Sigmoid colon (tissue), 7 donors: ENCODE data around the gene IL1R1. TPM values are rescaled to one million over a fixed set of nuclear protein-coding genes. Genes with fewer than 3 reads are reported as not detected.

ENCODE experiments used
- DNase-seq: peaks from one replicate; pipeline ENCODE4 v3.0.0-alpha.2; 2019
- H3K27ac ChIP-seq, 4 donors: fragments of 200-600 bp; sonication (generic); one replicate each; pipeline ENCODE4 v1.5.1; 2016 to 2019; ENCODE audit warnings: mild to moderate bottlenecking in 1 of 4
- H3K27me3 ChIP-seq, 3 donors: fragments of 200-600 bp; sonication (generic); one replicate each; pipeline ENCODE4 v1.5.1; 2019; ENCODE audit warnings: mild to moderate bottlenecking in 1 of 3
- H3K36me3 ChIP-seq, 4 donors: fragments of 200-600 bp; sonication (generic); one replicate each; pipeline ENCODE4 v1.5.1; 2016 to 2019
- H3K4me1 ChIP-seq, 4 donors: fragments of 200-600 bp; sonication (generic); one replicate each; pipeline ENCODE4 v1.5.1; 2017 to 2019
- H3K4me3 ChIP-seq, 4 donors: fragments of 200-600 bp; sonication (generic); one replicate each; pipeline ENCODE4 v1.5.1; 2017 to 2019; ENCODE audit warnings: mild to moderate bottlenecking in 2 of 4, moderate library complexity in 1 of 4
- H3K9me3 ChIP-seq, 4 donors: fragments of 200-600 bp in 3 of 4; sonication (generic) in 3 of 4; one replicate each; pipeline versions ENCODE4 v1.5.1 to v1.6.1; 2013 to 2019
- EP300 ChIP-seq, 4 donors: sonication (generic); formaldehyde crosslinking; IDR thresholded peaks; one replicate each; pipeline ENCODE4 v1.6.1; 2017; ENCODE audit warnings: antibody characterized with exemption in 4 of 4
- POLR2A ChIP-seq, 2 donors: fragments of 450-650 bp; IDR thresholded peaks; one replicate each; pipeline ENCODE4 v1.6.1; 2016; ENCODE audit warnings: antibody characterized with exemption in 2 of 2, mild to moderate bottlenecking in 2 of 2, moderate library complexity in 2 of 2
- POLR2AphosphoS5 ChIP-seq, 4 donors: sonication (generic); formaldehyde crosslinking; IDR thresholded peaks; one replicate each; pipeline ENCODE4 v1.6.1; 2017; ENCODE audit warnings: antibody characterized with exemption in 4 of 4
- WGBS, 2 donors: extraction: QIAGEN DNeasy Blood & Tissue Kit; methylation state at CpG; one replicate each; pipeline ENCODE4 v1.1.7; 2013; 5-methylcytosine and 5-hydroxymethylcytosine counted together
- intact Hi-C: fragments of 100-400 bp; cut with DNase I; formaldehyde crosslinking; loops from one replicate; pipeline ENCODE4 v1.15.1; 2023
- polyA plus RNA-seq, 3 donors: library from polyadenylated mRNA; stranded (reverse); fragments of 200-250 nt; gene quantifications; one replicate each; pipeline ENCODE4 v1.2.3, GENCODE V29; 2013
- total RNA-seq, 4 donors: library from RNA; depleted of rRNA; stranded (reverse); fragments of >200 nt; gene quantifications; one replicate each; pipeline ENCODE4 v1.1.0, GENCODE V29; 2016
- TF ChIP-seq, protein P1 (sequence below), 4 experiments: fragments of 450-650 bp in 3 of 4; fragments of 200-600 bp in 1 of 4; IDR thresholded peaks; one replicate each; pipeline ENCODE4 v1.5.1; 2016 to 2019; ENCODE audit warnings: antibody characterized with exemption in 4 of 4, mild to moderate bottlenecking in 3 of 4, moderate library complexity in 2 of 4
- donor health status: healthy with polysubstance abuse.
- donor health status: Bipolar disorder and iron deficiency.
- donor health status: healthy.

IL1R1 gene
- total and polyA plus RNA-seq, 7 donors, result 14.6 to 144 (median 43.2) TPM

DNA sequence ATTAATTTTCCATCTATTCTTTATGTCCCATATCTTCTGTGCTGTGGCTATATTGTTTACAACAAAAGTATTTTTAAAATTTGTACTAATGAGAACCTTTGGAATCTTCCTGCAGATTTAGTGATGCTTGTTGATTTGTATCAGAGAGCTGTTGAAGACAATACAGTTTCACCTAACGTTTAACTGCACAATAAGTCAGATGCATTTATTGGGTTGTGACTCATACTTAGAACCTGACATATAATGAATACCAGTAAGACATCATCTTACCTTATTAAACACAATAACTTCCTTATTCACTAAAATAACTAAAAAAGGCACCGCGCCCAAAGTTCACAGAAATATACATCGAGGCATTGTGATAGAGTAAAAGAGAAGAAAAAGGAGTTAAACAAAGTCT lies 43.8 kb upstream of the IL1R1 start:
- TF ChIP-seq EP300 (IDR thresholded peaks at IDR 0.05) (no peak), POLR2AphosphoS5 (IDR thresholded peaks at IDR 0.05) (no peak), POLR2A (IDR thresholded peaks at IDR 0.05) (no peak)
- TF ChIP-seq, protein P1, sequence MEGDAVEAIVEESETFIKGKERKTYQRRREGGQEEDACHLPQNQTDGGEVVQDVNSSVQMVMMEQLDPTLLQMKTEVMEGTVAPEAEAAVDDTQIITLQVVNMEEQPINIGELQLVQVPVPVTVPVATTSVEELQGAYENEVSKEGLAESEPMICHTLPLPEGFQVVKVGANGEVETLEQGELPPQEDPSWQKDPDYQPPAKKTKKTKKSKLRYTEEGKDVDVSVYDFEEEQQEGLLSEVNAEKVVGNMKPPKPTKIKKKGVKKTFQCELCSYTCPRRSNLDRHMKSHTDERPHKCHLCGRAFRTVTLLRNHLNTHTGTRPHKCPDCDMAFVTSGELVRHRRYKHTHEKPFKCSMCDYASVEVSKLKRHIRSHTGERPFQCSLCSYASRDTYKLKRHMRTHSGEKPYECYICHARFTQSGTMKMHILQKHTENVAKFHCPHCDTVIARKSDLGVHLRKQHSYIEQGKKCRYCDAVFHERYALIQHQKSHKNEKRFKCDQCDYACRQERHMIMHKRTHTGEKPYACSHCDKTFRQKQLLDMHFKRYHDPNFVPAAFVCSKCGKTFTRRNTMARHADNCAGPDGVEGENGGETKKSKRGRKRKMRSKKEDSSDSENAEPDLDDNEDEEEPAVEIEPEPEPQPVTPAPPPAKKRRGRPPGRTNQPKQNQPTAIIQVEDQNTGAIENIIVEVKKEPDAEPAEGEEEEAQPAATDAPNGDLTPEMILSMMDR (IDR thresholded peaks at IDR 0.05), result no peak
- Histone ChIP-seq H3K36me3 (no peaks in the 10 kb centered on the region), H3K9me3 (no peaks in the 10 kb centered on the region), H3K27me3 (no peaks in the 10 kb centered on the region), H3K4me1 (peaks cover 0 to 26% (median 2%) of the 10 kb centered on the region in 4 donors), H3K4me3 (no peak overlapping the region), H3K27ac (no peak overlapping the region)
- no peak for DNase-seq
- WGBS, 2 donors, result 53 to 80% methylated on average over 4 of the region's 4 CpGs
- intact Hi-C loops, result no loop called here

DNA sequence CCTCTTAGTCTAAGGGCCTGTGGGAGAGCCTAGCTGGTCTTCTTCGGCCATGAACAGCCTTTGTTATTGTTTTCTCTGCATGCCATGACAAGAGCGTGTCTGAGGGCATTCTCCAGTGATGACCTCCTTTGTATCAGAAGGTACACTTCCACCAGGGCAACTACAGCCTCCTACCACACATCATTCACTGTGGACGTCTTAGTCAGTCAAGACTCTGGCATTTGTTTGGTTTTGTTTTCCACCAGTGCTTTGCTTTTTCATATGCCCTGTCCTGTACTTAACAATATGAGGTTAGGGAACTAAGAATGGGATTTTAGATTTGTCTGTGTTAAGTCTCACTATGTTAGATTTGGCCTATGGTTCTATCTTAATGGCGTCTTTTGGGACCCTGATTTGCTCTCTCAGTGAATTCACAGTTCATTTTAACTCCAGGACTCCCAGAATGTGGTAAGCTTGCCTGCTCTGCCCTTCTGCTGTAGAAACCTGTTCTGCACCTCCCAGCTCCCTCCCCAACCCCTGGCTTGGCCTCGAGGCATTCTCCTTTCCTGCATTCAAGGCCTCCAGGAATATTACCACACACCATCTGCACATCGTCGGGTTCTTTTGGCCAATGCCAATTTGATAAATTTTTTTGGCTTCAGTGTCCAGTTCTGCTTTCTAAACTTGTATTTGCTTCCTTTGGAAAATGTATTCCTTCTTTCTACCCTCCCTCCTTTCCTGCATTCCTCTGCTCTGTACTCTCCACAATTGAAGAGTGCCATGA lies 42.8 kb upstream of the IL1R1 start:
- no peak for DNase-seq
- Histone ChIP-seq H3K27me3 (no peaks in the 10 kb centered on the region), H3K9me3 (no peaks in the 10 kb centered on the region), H3K36me3 (no peaks in the 10 kb centered on the region), H3K4me3 (no peak overlapping the region), H3K4me1 (peaks cover 0 to 32% (median 7%) of the 10 kb centered on the region in 4 donors), H3K27ac (peak overlapping the region in 1 of 4 donors; percentile 54)
- intact Hi-C loops, result loop anchor here (5.0 kb wide), 1 partner anchor 72 kb away; no protein-coding TSS in a partner anchor
- WGBS, 2 donors, result 80 to 85% methylated on average over 7 of the region's 7 CpGs
- peak in 1 of 4 donors; percentile 14 for TF ChIP-seq EP300 (IDR thresholded peaks at IDR 0.05)
- peak in 2 of 4 donors; percentile 39 to 45 for TF ChIP-seq POLR2AphosphoS5 (IDR thresholded peaks at IDR 0.05)
- TF ChIP-seq POLR2A (IDR thresholded peaks at IDR 0.05), result no peak

DNA sequence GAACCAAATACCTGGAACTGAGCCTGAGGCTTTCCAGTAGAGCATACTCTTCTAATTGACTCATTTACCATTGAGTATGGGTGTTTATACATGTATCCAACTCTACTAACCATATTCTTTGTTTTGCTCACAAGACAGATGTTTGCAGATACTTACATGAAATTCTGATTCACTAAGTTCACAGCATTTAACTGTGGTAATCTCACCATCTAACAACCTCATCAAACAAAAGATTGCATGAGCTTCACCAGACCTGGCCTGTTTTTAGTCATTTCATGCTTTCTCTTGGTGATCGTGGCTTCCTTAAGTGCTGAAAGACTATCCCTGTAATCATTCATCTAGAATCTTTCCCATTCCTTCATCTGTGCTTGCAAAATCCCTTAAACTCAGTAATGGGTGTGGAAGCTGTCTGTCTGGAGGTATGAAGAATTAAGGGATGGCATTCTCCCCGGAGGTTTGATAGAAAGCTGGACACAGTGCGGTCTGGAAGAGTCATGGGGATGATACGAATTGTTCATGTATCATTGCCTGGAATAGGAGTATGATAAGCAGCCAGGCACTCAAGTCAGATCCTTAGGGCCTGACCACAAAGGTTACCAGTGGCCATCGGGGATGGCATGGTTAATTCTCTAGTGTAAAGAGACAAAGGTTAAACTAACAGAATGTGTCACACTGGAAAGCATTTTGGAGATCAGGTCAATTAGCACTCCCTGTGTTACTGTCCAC lies 42.0 kb upstream of the IL1R1 start:
- Histone ChIP-seq H3K36me3 (no peaks in the 10 kb centered on the region), H3K9me3 (no peaks in the 10 kb centered on the region), H3K4me1 (peaks cover 0 to 40% (median 15%) of the 10 kb centered on the region in 4 donors), H3K4me3 (no peak overlapping the region), H3K27ac (peak overlapping the region in 1 of 4 donors; percentile 54), H3K27me3 (no peaks in the 10 kb centered on the region)
- TF ChIP-seq, protein P1 (IDR thresholded peaks at IDR 0.05), result no peak
- TF ChIP-seq POLR2AphosphoS5 (IDR thresholded peaks at IDR 0.05) (peak in 3 of 4 donors; percentile 40 to 79 (median 66)), POLR2A (IDR thresholded peaks at IDR 0.05) (no peak), EP300 (IDR thresholded peaks at IDR 0.05) (no peak)
- 64 to 73% methylated on average over 5 of the region's 5 CpGs for WGBS, 2 donors
- intact Hi-C loops, result loop anchor here (5.0 kb wide), 1 partner anchor 73 kb away; no protein-coding TSS in a partner anchor
- no peak for DNase-seq

DNA sequence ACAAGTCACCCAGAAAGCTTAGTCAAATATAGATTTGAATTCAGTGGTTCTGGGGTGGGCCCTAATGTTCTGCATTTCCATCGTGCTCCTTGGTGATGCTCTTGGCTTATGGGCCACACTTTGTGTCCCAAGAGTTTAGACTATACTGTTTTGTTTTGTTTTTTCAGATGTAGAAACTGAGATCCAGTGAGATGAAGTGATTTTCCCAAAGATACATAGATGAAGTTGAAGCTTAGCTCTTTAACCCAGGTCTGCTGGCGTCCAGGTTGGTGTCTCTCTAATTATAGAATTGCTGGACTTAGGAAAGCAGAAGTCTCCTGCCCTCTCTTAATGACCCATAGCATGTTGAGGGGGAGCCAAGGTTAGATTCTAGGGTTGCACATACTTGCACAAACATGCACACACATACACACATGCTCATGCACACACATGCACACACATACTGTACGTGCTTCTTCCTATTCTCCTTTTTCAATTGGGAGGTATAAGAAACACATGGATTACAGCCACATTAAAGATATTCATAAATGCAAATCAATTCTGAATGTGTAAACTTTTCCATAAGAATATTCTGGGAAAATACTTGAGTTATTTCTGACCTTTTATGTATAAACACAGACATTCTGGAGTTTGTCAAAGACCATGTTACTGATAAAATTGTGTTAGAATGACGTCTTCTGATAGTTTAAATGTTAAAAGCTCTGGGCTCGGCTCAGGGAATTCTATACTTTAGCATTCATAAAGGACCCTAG lies 41.3 kb upstream of the IL1R1 start:
- 69 to 80% methylated on average over 5 of the region's 5 CpGs for WGBS, 2 donors
- H3K9me3 ChIP-seq, result no peaks in the 10 kb centered on the region
- DNase-seq, result no peak
- TF ChIP-seq, protein P1 (IDR thresholded peaks at IDR 0.05), result no peak
- no peak for TF ChIP-seq POLR2A (IDR thresholded peaks at IDR 0.05)
- TF ChIP-seq POLR2AphosphoS5 (IDR thresholded peaks at IDR 0.05), result no peak
- TF ChIP-seq EP300 (IDR thresholded peaks at IDR 0.05), result no peak
- H3K27me3 ChIP-seq, result no peaks in the 10 kb centered on the region
- intact Hi-C loops, result loop anchor here (5.0 kb wide), 1 partner anchor 74 kb away; no protein-coding TSS in a partner anchor
- H3K4me1 ChIP-seq, result peaks cover 0 to 48% (median 20%) of the 10 kb centered on the region in 4 donors
- H3K4me3 ChIP-seq, result no peak overlapping the region
- H3K36me3 ChIP-seq, result no peaks in the 10 kb centered on the region
- H3K27ac ChIP-seq, result peak overlapping the region in 1 of 4 donors; percentile 54
